Measurements from ENCODE around the gene TFAP2E. TPM values are rescaled to one million over a fixed set of nuclear protein-coding genes. Genes with fewer than 3 reads are reported as not detected.
A peak's percentile ranks its signal among the peaks of the same experiment; 100 is the strongest.

The TFAP2E gene
- total RNA-seq, 2 donors from 2014 or later = 0.67 to 1.1 TPM

DNA sequence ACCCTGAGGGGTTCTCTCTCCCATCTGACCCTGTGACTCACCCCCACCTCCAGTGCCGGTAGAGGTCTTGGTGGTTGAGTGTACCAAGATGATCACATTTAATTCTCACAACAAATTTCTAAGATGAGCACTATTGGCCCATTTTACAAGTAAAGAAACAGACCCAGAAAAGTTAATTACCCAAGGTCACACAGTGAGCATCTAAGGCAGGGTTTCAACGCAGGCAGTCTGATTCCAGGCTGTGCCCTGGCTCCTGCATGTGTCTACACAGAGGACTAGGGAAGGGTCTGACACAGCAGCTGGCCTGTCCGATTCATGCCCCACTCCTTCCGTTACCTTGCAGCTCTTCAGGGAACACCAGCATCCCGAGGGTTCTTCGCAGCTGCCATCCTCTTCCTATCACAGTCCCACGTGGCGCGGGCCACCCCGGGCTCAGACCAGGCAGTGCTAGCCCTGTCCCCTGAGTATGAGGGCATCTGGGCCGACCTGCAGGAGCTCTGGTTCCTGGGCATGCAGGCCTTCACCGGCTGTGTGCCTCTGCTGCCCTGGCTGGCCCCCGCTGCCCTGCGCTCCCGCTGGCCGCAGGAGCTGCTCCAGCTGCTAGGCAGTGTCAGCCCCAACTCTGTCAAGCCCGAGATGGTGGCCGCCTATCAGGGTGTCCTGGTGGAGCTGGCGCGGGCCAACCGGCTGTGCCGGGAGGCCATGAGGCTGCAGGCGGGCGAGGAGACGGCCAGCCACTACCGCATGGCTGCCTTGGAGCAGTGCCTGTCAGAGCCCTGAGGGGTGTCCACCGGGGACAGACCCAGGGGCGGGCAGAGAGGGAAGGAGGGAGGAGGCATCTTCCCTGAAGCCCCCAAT is 8.0 kb upstream of the TFAP2E start:
- no peaks in the 10 kb centered on the region for H3K9me3 ChIP-seq
- DNase-seq = no peak
- no peak overlapping the region for H3K9ac ChIP-seq (ENCODE audit: low read depth in 2 of 2, low read length in 2 of 2)
- no peak overlapping the region for H3K4me3 ChIP-seq
- no peaks in the 10 kb centered on the region for H3K27me3 ChIP-seq
- no peaks in the 10 kb centered on the region for H3K36me3 ChIP-seq
- TF ChIP-seq, protein P1, sequence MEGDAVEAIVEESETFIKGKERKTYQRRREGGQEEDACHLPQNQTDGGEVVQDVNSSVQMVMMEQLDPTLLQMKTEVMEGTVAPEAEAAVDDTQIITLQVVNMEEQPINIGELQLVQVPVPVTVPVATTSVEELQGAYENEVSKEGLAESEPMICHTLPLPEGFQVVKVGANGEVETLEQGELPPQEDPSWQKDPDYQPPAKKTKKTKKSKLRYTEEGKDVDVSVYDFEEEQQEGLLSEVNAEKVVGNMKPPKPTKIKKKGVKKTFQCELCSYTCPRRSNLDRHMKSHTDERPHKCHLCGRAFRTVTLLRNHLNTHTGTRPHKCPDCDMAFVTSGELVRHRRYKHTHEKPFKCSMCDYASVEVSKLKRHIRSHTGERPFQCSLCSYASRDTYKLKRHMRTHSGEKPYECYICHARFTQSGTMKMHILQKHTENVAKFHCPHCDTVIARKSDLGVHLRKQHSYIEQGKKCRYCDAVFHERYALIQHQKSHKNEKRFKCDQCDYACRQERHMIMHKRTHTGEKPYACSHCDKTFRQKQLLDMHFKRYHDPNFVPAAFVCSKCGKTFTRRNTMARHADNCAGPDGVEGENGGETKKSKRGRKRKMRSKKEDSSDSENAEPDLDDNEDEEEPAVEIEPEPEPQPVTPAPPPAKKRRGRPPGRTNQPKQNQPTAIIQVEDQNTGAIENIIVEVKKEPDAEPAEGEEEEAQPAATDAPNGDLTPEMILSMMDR (IDR thresholded peaks at IDR 0.05) = no peak
- no peak overlapping the region for H3K27ac ChIP-seq
- no peaks in the 10 kb centered on the region for H3K4me1 ChIP-seq
- intact Hi-C loops (cut with DNase I) = loop anchor here (1.0 to 5.0 kb wide), 2 partner anchors 113 to 207 kb away; no protein-coding TSS in a partner anchor

DNA sequence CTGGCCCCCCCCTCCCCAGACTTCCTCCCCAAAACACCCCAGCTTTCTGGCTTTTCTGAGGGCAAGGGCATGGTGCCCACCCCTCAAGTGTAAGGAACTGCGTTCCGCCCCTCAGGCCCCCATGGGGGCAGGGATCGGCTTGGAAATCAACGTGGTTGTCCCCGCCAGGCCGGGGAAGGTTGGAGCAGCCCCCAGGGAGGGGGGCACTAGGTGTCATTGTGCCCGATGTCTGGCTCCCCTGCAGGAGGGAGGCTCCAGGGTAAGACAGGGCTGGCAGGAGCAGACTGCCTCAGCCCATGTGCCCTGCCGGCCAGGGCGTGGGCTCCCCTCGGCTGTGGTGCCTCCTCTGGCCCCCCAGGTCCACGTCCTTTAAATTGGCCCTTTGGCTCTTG is 7.4 kb upstream of the TFAP2E start:
- Histone ChIP-seq H3K4me1 (no peaks in the 10 kb centered on the region), H3K9me3 (no peaks in the 10 kb centered on the region), H3K9ac (ENCODE audit: low read depth in 2 of 2, low read length in 2 of 2) (no peak overlapping the region), H3K36me3 (no peaks in the 10 kb centered on the region), H3K27ac (no peak overlapping the region), H3K27me3 (no peaks in the 10 kb centered on the region), H3K4me3 (no peak overlapping the region)
- no peak for DNase-seq
- TF ChIP-seq, protein P1 (IDR thresholded peaks at IDR 0.05) = no peak
- intact Hi-C loops (cut with DNase I) = loop anchor here (5.0 kb wide), 1 partner anchor 207 kb away; no protein-coding TSS in a partner anchor

DNA sequence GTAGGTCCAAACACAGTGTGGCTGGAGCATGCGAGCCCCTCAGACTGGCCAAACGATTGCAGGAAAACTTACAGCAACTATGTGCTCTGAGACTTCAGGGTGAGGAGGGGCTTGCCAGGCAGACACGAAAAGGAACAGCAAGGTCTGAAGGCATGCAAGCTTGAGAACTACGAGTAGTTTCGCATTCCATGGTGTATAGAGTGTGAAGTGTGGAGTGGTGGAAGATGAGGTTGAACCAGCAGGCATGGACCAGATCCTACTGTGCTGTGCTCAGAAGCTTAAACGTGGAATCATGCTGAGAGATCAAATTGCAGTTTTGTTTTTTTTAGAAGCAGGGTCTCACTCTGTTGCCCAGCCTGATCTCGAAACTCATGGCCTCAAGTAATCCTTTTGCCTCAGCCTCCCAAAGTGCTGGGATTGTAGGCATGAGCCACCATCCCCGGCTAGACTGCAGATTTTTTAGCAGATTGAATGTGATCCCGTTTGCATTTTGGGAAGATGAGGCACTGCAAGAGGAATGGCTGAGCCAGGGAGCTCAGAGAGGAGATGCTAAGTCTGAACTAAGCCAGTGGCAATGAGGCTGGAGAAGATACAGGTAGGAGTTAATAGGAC is 5.1 kb upstream of the TFAP2E start:
- Histone ChIP-seq H3K4me3 (no peak overlapping the region), H3K9ac (ENCODE audit: low read depth in 2 of 2, low read length in 2 of 2) (no peak overlapping the region), H3K9me3 (no peaks in the 10 kb centered on the region), H3K27ac (no peak overlapping the region), H3K27me3 (peaks cover 12% of the 10 kb centered on the region), H3K4me1 (no peaks in the 10 kb centered on the region), H3K36me3 (no peaks in the 10 kb centered on the region)
- DNase-seq = no peak
- TF ChIP-seq, protein P1 (IDR thresholded peaks at IDR 0.05) = no peak
- intact Hi-C loops (cut with DNase I) = loop anchor here (2.0 to 5.0 kb wide), 2 partner anchors 149 to 204 kb away; no protein-coding TSS in a partner anchor

DNA sequence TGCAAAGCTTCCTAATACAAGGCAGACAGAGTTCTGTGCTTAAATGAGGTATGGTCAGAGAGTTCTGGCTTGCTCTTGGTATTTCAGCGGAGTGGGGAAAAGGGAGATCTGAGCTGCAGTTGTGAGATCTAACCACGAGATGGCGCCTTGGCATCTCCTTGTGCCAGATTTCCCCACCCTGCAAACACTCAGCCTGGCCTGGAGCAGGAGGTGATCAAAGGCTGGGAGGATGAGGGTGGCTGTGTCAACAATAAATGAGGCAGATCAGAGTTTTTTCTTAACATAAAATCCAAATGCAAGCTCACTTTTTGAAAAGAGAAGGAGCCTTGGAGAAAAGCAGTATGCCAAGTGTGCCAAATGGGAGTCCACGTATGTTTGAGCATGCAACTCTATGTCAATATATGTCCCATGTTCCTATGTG is 4.1 kb upstream of the TFAP2E start:
- peak; percentile 69 for DNase-seq
- H3K9ac ChIP-seq (ENCODE audit: low read depth in 2 of 2, low read length in 2 of 2) = no peak overlapping the region

DNA sequence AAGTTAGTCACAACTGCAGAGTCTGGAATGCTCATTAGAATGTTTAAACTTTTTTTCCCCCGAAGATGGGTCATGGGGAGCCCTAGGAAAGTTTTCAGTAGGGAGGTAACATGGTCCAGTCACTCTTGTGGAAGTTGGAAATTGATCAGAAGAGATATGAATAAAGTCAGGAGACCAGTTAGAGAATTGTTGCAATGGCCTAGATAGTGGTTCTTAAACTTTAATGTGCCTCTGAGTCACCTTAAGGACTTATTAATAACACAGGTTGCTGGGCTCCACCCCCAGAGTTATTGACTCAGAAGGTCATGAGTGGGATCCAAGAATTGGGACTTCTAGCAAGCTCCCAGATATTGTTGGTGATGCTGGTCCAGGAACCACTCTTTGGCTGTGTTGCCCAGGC is 3.2 kb upstream of the TFAP2E start:
- H3K4me3 ChIP-seq = no peak overlapping the region
- H3K27me3 ChIP-seq = peaks cover 28% of the 10 kb centered on the region
- DNase-seq = no peak
- peaks cover 4% of the 10 kb centered on the region for H3K4me1 ChIP-seq
- no peaks in the 10 kb centered on the region for H3K9me3 ChIP-seq
- TF ChIP-seq, protein P1 (IDR thresholded peaks at IDR 0.05) = no peak
- H3K27ac ChIP-seq = no peak overlapping the region
- intact Hi-C loops (cut with DNase I) = loop anchor here (2.0 to 5.0 kb wide), 2 partner anchors 147 to 202 kb away; no protein-coding TSS in a partner anchor
- no peaks in the 10 kb centered on the region for H3K36me3 ChIP-seq
- H3K9ac ChIP-seq (ENCODE audit: low read depth in 2 of 2, low read length in 2 of 2) = no peak overlapping the region

More for the DNA sequence above, 4.1 kb upstream of the TFAP2E start:
- H3K4me3 ChIP-seq = no peak overlapping the region
- no peaks in the 10 kb centered on the region for H3K9me3 ChIP-seq
- intact Hi-C loops (cut with DNase I) = loop anchor here (2.0 to 5.0 kb wide), 2 partner anchors 148 to 203 kb away; no protein-coding TSS in a partner anchor
- TF ChIP-seq, protein P1 (IDR thresholded peaks at IDR 0.05) = peak; percentile 81
- H3K27me3 ChIP-seq = peaks cover 21% of the 10 kb centered on the region
- H3K27ac ChIP-seq = no peak overlapping the region
- H3K4me1 ChIP-seq = peaks cover 4% of the 10 kb centered on the region
- no peaks in the 10 kb centered on the region for H3K36me3 ChIP-seq
